ENCODE results near the gene ACACA. TPM values are rescaled to one million over a fixed set of nuclear protein-coding genes. Genes with fewer than 3 reads are reported as not detected.
"Not testable (repeated sequence)": the region's sequence is repeated elsewhere in the genome, so short reads cannot be mapped to it uniquely, and the experiment has no call there.

ACACA gene
- polyA plus RNA-seq, 4 donors, result 38.8 to 48.6 (median 43.3) TPM

- DNase-seq (ENCODE audit: low read depth in 4 of 4, low spot score in 3 of 4), result not testable (repeated sequence)
These were observed 49.7 kb downstream of the ACACA start for GRCh38 chr17:37356796-37357569.

DNA sequence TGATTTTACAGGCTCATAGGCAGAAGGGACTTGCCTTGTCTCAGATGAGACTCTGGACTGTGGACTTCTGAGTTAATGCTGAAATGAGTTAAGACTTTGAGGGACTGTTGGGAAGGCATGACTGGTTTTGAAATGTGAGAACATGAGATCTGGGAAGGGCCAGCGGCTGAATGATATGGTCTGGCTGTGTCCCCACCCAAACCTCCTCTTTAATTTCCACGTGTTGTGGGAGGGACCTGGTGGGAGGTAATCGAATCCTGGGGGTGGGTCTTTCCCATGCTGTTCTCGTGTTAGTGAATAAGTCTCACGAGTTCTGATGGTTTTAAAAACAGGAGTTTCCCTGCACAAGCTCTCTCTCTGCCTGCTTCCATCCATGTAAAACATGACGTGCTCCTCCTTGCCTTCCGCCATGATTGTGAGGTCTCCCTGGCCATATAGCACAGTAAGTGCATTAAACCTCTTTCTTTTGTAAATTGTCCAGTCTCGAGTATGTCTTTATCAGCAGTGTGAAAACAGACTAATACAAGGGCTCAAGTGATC, 59.7 kb downstream of the ACACA start:
- not testable (repeated sequence) for DNase-seq (ENCODE audit: low read depth in 4 of 4, low spot score in 3 of 4)

DNA sequence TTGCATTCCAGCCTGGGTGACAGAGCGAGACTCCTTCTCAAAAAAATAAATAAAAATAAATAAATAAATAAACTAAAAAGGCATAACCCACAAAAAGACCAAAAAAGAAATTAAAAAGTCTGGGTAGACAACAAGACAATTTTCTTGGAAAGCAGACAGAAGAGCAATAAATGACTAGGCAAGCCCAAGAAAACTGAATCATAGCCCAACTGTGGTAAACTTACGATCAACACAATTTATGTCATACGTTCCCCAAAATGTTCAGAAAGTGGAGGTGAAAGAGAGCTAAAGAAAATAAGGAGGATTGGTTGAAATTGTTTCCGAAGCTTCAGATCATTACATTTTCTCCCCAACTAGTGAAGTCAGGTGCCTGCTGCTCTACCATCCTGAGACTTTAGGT, 62.1 kb downstream of the ACACA start:
- no peak for DNase-seq (ENCODE audit: low read depth in 4 of 4, low spot score in 3 of 4)

DNA sequence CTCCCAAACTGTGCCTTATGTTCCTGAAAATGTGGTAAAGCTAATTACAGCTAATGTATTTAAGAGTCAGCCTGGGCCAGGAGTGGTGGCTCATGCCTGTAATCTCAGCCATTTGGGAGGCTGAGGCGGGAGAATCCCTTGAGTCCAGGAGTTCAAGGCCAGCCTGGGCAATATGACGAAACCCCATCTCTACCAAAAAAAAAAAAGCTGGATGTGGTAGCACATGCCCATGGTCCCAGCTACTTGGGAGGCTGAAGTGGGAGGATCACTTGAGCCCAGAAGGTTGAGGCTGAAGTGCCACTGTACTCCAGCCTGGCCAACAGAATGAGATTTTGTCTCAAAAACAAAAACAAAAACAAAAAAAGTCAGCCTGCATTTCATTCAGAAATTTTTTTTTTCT, 64.0 kb downstream of the ACACA start:
- DNase-seq (ENCODE audit: low read depth in 4 of 4, low spot score in 3 of 4), result no peak

GRCh38 chr17:37340804-37341203, 65.8 kb downstream of the ACACA start:
- no peak for DNase-seq (ENCODE audit: low read depth in 4 of 4, low spot score in 3 of 4)

DNA sequence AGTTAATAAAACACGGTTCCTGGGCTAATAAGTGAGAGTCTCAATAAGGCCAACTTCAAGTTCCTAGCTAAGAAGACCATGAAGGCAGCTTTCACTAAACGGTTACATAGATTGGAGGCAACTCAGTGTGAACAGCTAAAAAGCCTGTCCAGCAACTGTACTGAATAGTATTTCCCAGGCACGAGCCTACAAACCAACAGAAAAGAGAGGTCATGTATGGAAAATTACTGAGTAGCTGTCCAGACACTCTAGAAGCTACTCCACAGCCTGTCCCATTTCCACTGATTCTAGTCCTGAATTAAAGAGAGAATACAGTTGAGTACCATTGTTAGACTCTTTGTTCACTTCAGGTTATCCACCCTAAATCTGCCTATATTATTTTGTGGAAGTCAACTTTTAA, 67.3 kb downstream of the ACACA start:
- no peak for DNase-seq (ENCODE audit: low read depth in 4 of 4, low spot score in 3 of 4)

DNA sequence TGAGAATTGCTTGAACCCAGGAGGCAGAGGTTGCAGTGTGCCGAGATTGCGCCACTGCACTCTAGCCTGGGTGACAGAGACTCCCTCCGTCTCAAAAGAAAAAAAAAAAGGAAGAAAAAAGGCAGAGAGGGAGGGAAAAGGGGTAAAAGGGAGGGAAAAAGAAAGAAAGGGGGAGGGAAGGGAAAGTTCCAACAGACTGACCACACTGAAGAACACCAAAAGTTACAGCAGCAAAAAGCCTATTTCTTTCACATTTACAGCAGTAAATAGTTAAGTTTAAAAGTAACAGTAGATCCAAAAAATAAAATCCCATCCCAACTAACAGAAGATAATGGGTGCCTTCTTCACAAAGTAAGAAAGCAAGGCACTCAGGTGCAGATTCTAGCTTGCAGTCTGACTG, 67.8 kb downstream of the ACACA start:
- DNase-seq (ENCODE audit: low read depth in 4 of 4, low spot score in 3 of 4), result no peak

- no peak for DNase-seq (ENCODE audit: low read depth in 4 of 4, low spot score in 3 of 4)
These were observed 79.1 kb downstream of the ACACA start for GRCh38 chr17:37327341-37328090.

DNA sequence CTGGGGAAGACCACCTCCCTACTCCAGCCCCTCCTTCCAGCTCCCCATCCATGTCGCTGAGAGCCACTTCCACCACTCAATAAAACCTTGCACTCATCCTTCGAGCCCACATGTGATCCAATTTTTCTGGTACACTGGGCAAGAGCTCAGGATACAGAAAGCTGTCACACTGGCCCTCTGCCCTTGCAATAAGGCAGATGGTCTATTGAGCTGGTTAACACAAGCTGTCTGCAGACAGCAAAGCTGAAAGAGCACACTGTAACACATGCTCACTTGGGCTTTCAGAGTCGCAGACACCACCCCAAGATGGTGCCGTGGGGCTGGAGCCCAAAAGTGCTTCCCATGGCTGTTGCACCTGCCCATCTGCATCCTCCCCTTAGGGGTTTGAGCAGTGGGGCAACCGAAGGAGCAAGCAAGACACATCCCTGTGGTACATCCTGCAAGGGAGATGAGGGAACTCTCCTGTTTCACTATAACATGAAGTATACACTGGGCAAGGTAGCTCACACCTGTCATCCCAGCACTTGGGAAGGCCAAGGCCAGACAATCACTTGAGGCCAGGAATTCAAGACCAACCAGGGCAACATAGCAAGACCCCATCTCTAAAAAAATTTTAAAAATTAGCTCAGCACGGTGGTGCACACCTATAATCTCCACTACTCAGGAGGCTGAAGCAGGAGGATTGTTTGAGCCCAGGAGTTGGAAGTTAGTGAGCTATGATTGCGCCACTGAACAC, 83.6 kb downstream of the ACACA start:
- no peak for DNase-seq (ENCODE audit: low read depth in 4 of 4, low spot score in 3 of 4)

- no peak for DNase-seq (ENCODE audit: low read depth in 4 of 4, low spot score in 3 of 4)
These were observed 84.5 kb downstream of the ACACA start for GRCh38 chr17:37322106-37322505.

GRCh38 chr17:37318931-37319594, 87.6 kb downstream of the ACACA start:
- DNase-seq (ENCODE audit: low read depth in 4 of 4, low spot score in 3 of 4), result no peak

- no peak for DNase-seq (ENCODE audit: low read depth in 4 of 4, low spot score in 3 of 4)
These were observed 88.8 kb downstream of the ACACA start for GRCh38 chr17:37317867-37318266.

- DNase-seq (ENCODE audit: low read depth in 4 of 4, low spot score in 3 of 4), result no peak
These were observed 91.0 kb downstream of the ACACA start for GRCh38 chr17:37315601-37316000.

- no peak for DNase-seq (ENCODE audit: low read depth in 4 of 4, low spot score in 3 of 4)
These were observed 94.3 kb downstream of the ACACA start for GRCh38 chr17:37312137-37312923.

DNA sequence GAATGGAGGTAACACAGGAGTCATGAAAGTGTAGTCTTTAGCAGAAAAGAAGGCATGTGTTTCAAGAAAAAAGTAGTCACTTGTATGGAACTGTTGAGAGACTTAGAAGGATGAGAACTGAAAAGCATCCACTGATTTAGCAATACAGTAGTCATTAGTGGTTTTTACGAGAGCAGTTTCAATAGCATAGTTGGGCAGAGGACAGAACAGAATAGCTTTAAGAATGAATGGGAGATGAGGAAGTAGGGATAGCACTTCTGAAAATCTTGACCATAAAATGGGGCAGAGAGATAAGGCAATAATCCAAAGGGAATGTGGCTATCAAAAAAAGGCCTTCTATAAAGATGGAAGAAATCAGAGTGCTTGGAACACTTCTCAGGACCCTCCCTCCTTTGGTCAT, 95.7 kb downstream of the ACACA start:
- DNase-seq (ENCODE audit: low read depth in 4 of 4, low spot score in 3 of 4), result no peak

- no peak for DNase-seq (ENCODE audit: low read depth in 4 of 4, low spot score in 3 of 4)
These were observed 97.6 kb downstream of the ACACA start for GRCh38 chr17:37309051-37309450.

GRCh38 chr17:37305406-37305905, 101.2 kb downstream of the ACACA start:
- DNase-seq (ENCODE audit: low read depth in 4 of 4, low spot score in 3 of 4), result no peak

DNA sequence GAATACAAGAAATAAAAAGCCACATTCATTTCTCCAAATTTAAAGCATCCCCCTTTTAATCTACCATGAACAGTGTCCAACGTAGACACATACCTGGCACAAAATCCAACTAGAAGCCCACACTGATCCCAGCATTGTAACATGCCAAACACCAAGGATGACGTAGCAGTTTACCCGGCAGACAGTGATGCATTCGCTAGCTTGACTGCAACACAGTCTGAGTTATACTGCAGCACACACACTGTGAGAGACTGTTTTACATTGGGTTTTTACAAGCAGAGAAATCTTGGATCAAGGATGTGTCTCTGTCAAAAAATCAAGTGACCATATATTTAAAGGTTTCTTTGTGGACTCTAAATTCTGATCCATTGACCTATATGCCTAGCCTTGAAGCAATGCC, 105.3 kb downstream of the ACACA start:
- DNase-seq (ENCODE audit: low read depth in 4 of 4, low spot score in 3 of 4), result no peak

- DNase-seq (ENCODE audit: low read depth in 4 of 4, low spot score in 3 of 4), result no peak
These were observed 106.0 kb downstream of the ACACA start for GRCh38 chr17:37300683-37301082.
